A673 (cell line): ENCODE results near the gene ZFAND4. TPM values are rescaled to one million over a fixed set of nuclear protein-coding genes. Genes with fewer than 3 reads are reported as not detected.

Experiments
- BruUV-seq: library from RNA; stranded (reverse); fragments of 400-500 nt; replicated peaks from 2 replicates; lab custom pipeline; 2021; lab: Mats Ljungman, UMichigan
- CTCF ChIA-PET: fragments of 300-600 bp; sonication (Branson Sonifier 250); formaldehyde crosslinking; loops from one replicate; lab custom pipeline; 2022; ENCODE audit warnings: antibody characterized with exemption; lab: Charles Lee
- POLR2A ChIA-PET: fragments of 300-600 bp; sonication (Branson Sonifier 250); formaldehyde crosslinking; loops from one replicate; lab custom pipeline; 2022; ENCODE audit warnings: antibody characterized with exemption; ENCODE audit not compliant: low non-redundant PET; lab: Charles Lee
- DNase-seq: peaks from one replicate; pipeline ENCODE4 v3.0.0-alpha.2; 2015; ENCODE audit warnings: low spot score
- H3K27ac ChIP-seq: fragments of 200-600 bp; sonication (generic); 2 replicates; pipeline ENCODE4 v1.5.1; 2016; ENCODE audit warnings: mixed run types, low read depth, mild to moderate bottlenecking, mixed read lengths, antibody characterized with exemption, low read length; ENCODE audit not compliant: poor library complexity, severe bottlenecking
- H3K27me3 ChIP-seq: fragments of 200-600 bp; sonication (generic); replicated peaks from 2 replicates; pipeline ENCODE4 v1.6.1; 2017; ENCODE audit warnings: mixed run types, low read depth, mild to moderate bottlenecking, mixed read lengths, antibody characterized with exemption, low read length; ENCODE audit not compliant: insufficient read depth, poor library complexity
- H3K36me3 ChIP-seq: fragments of 200-600 bp; sonication (generic); 2 replicates; pipeline ENCODE4 v1.6.1; 2016; ENCODE audit warnings: mixed run types, mild to moderate bottlenecking, mixed read lengths, antibody characterized with exemption, low read length; ENCODE audit not compliant: insufficient read depth, poor library complexity, severe bottlenecking
- H3K4me1 ChIP-seq: fragments of 200-600 bp; sonication (generic); 2 replicates; pipeline ENCODE4 v1.6.1; 2017; ENCODE audit warnings: mixed run types, mild to moderate bottlenecking, mixed read lengths, antibody characterized with exemption, low read length; ENCODE audit not compliant: insufficient read depth, poor library complexity, severe bottlenecking
- H3K4me3 ChIP-seq: fragments of 200-600 bp; sonication (generic); 2 replicates; pipeline ENCODE4 v1.5.1; 2016; ENCODE audit warnings: low read depth, mixed run types, mild to moderate bottlenecking, mixed read lengths, low read length; ENCODE audit not compliant: poor library complexity, severe bottlenecking
- H3K9me3 ChIP-seq: fragments of 200-600 bp; sonication (generic); 2 replicates; pipeline ENCODE4 v1.6.1; 2016; ENCODE audit warnings: mixed run types, low read depth, mild to moderate bottlenecking, mixed read lengths, antibody characterized with exemption, low read length; ENCODE audit not compliant: poor library complexity, severe bottlenecking
- CTCF ChIP-seq: fragments of 300-800, 200-600 bp; sonication (generic); conservative IDR thresholded peaks from 2 replicates; pipeline ENCODE4 v1.5.1; 2017; ENCODE audit warnings: low read depth, mild to moderate bottlenecking, antibody characterized with exemption, low read length, moderate library complexity, mixed read lengths
- EZH2 ChIP-seq: fragments of 200-600 bp; sonication (generic); IDR thresholded peaks from 2 replicates; pipeline ENCODE4 v1.6.1; 2017; ENCODE audit warnings: borderline replicate concordance, low read depth, mild to moderate bottlenecking, mixed read lengths, antibody characterized with exemption, low read length; ENCODE audit not compliant: poor library complexity, severe bottlenecking
- intact Hi-C: fragments of 100-400 bp; cut with micrococcal nuclease; formaldehyde crosslinking; loops from one replicate; pipeline ENCODE4 v1.10.0; 2022; ENCODE audit not compliant: unreplicated experiment
- total RNA-seq: library from RNA; stranded (reverse); gene quantifications from 2 replicates; pipeline ENCODE4 v1.2.3, GENCODE V29; 2021

Gene ZFAND4
- total RNA-seq, 1 experiment from 2014 or later, result 9.2 TPM

DNA sequence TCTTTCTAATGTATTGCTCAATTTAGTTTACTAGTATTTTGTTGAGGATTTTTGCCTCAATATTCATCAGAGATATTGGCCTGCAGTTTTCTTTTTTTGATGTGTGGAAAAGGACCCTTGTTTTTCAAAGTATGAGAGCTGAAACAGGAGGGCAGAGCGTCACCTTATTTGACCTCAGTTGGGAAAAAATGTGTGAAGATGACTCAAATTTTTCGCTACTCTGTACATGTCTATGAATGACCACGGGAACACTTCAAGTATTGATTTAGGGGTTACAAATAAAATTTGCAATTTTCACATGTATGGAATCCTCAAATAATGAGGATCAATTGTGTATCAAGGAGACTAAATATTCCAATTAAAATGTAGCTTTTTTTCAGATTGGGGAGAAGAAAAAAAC, 103.1 kb downstream of the ZFAND4 start:
- ChIA-PET POLR2A (no interaction called here), CTCF (no interaction called here)
- intact Hi-C loops, result no loop called here
- TF ChIP-seq CTCF (no peak), EZH2 (no peak)
- H3K4me1 ChIP-seq, result no peaks in the 10 kb centered on the region
- no peak for DNase-seq
- no TSS peak for BruUV-seq
- H3K27me3 ChIP-seq, result no peaks in the 10 kb centered on the region
- H3K36me3 ChIP-seq, result no peaks in the 10 kb centered on the region
- H3K4me3 ChIP-seq, result no peak overlapping the region
- no peaks in the 10 kb centered on the region for H3K9me3 ChIP-seq
- no peak overlapping the region for H3K27ac ChIP-seq

DNA sequence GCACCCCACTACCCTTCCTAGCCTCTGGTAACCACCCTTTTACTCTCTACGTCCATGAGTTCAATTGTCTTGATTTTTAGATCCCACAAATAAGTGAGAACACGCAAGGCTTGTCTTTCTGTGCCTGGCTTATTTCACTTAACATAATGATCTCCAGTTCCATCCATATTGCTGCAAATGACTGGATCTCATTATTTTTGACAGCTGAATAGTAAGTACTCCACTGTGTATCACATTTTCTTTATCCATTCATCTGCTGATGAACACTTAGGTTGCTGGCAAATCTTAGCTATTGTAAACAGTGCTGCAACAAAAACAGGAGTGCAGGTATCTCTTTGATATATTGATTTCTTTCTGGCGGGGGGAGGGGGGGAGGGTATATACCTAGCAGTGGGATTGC, 106.2 kb downstream of the ZFAND4 start:
- Histone ChIP-seq H3K4me1 (no peaks in the 10 kb centered on the region), H3K27me3 (no peaks in the 10 kb centered on the region), H3K4me3 (no peak overlapping the region), H3K27ac (no peak overlapping the region), H3K36me3 (no peaks in the 10 kb centered on the region), H3K9me3 (no peaks in the 10 kb centered on the region)
- intact Hi-C loops, result no loop called here
- ChIA-PET CTCF (no interaction called here), POLR2A (no interaction called here)
- no peak for TF ChIP-seq CTCF
- no peak for TF ChIP-seq EZH2
- BruUV-seq, result no TSS peak
- no peak for DNase-seq

Other genes starting within 250 kb of the ZFAND4 start
- 27.7 and 31.7 TPM in 2 replicates for gene WASHC2C, start 54.5 kb upstream of the ZFAND4 start, total RNA-seq
- gene AGAP4, start 174.7 kb upstream of the ZFAND4 start, total RNA-seq, result 20.8 and 22.6 TPM in 2 replicates